Breast epithelium (tissue), 4 donors: ENCODE data around the gene FAIM2. TPM values are rescaled to one million over a fixed set of nuclear protein-coding genes. Genes with fewer than 3 reads are reported as not detected.

ENCODE experiments used
- DNase-seq, 2 donors: peaks; one replicate each; pipeline ENCODE4 v3.0.0-alpha.2; 2019; ENCODE audit warnings: low spot score in 2 of 2
- H3K27ac ChIP-seq, 2 donors: fragments of 200-600 bp; sonication (generic) in 1 of 2; one replicate each; pipeline ENCODE4 v1.5.1; 2016 to 2019; ENCODE audit warnings: mild to moderate bottlenecking in 1 of 2
- H3K27me3 ChIP-seq, 2 donors: fragments of 200-600 bp; sonication (generic) in 1 of 2; one replicate each; pipeline versions ENCODE4 v1.5.1 to v1.6.0; 2017 to 2019; ENCODE audit warnings: control low read depth in 1 of 2, mild to moderate bottlenecking in 1 of 2
- H3K36me3 ChIP-seq: fragments of 200-600 bp; one replicate; pipeline ENCODE4 v1.5.1; 2019
- H3K4me1 ChIP-seq, 2 donors: fragments of 200-600 bp; sonication (generic); one replicate each; pipeline ENCODE4 v1.5.1; 2016 to 2019; ENCODE audit warnings: control low read depth in 1 of 2
- H3K4me3 ChIP-seq, 3 donors: fragments of 200-600 bp; sonication (generic); 1 replicate in 2 of 3; 2 replicates in 1 of 3; pipeline ENCODE4 v1.5.1; 2016 to 2019; ENCODE audit warnings: mild to moderate bottlenecking in 3 of 3, moderate library complexity in 2 of 3
- H3K9me3 ChIP-seq, 2 donors: fragments of 200-600 bp; sonication (generic) in 1 of 2; one replicate each; pipeline ENCODE4 v1.5.1; 2016 to 2019; ENCODE audit warnings: control low read depth in 1 of 2
- POLR2A ChIP-seq: fragments of 450-650 bp; IDR thresholded peaks from one replicate; pipeline ENCODE4 v1.6.1; 2016; ENCODE audit warnings: antibody characterized with exemption, mild to moderate bottlenecking, moderate library complexity
- POLR2AphosphoS5 ChIP-seq, 3 donors: sonication (generic); formaldehyde crosslinking; IDR thresholded peaks; one replicate each; pipeline ENCODE4 v1.6.1; 2017; ENCODE audit warnings: antibody characterized with exemption in 3 of 3
- intact Hi-C: fragments of 100-400 bp; cut with DNase I; formaldehyde crosslinking; loops from one replicate; pipeline ENCODE4 v1.15.1; 2023; ENCODE audit warnings: low total_unique reads
- total RNA-seq, 3 donors: library from RNA; depleted of rRNA; stranded (reverse); fragments of >200 nt; gene quantifications; one replicate each; pipeline ENCODE4 v1.1.0, GENCODE V29; 2016
- TF ChIP-seq, protein P1 (sequence below), 3 donors: fragments of 450-650 bp; IDR thresholded peaks; one replicate each; pipeline ENCODE4 v1.5.1; 2016 to 2017; ENCODE audit warnings: antibody characterized with exemption in 3 of 3, mild to moderate bottlenecking in 3 of 3, moderate library complexity in 3 of 3

FAIM2 gene
- total RNA-seq, 3 donors from 2014 or later, result 0.64 to 1.9 (median 1.3) TPM

DNA sequence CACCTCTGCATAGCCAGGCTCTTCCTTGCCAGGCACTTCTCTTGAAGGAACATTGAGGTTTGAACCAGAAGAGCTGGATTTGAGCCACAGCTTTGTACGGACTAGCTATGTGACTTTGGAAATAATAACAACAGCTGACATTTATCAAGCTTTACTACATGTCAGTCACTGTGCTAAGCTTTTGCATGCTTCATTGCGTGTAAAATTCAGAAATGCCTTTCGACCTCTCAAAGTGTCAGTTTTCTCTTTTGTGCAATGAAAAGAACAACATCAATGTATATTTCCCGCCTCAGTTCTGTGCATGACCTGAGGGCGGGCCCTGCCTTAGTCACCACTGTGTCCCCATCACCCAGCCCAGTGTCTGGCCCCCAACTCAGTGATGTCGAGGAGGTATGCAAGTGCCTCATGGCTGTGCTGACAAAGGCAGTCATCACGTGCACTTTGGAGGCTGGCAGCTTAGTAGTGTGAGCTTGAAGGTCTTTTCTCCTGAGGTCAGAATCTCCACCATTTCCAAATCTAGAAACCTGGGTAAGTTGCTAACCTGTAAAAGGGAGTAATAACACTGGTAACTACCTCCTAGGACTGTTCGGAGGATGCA lies 28.9 kb upstream of the FAIM2 start:
- no peaks in the 10 kb centered on the region for H3K9me3 ChIP-seq
- no peak overlapping the region for H3K27ac ChIP-seq
- H3K4me1 ChIP-seq, result no peaks in the 10 kb centered on the region
- intact Hi-C loops, result no loop called here
- no peak overlapping the region for H3K4me3 ChIP-seq
- H3K27me3 ChIP-seq, result no peaks in the 10 kb centered on the region
- DNase-seq, result peak in 1 of 2 donors; percentile 25
- no peaks in the 10 kb centered on the region for H3K36me3 ChIP-seq
- TF ChIP-seq, protein P1, sequence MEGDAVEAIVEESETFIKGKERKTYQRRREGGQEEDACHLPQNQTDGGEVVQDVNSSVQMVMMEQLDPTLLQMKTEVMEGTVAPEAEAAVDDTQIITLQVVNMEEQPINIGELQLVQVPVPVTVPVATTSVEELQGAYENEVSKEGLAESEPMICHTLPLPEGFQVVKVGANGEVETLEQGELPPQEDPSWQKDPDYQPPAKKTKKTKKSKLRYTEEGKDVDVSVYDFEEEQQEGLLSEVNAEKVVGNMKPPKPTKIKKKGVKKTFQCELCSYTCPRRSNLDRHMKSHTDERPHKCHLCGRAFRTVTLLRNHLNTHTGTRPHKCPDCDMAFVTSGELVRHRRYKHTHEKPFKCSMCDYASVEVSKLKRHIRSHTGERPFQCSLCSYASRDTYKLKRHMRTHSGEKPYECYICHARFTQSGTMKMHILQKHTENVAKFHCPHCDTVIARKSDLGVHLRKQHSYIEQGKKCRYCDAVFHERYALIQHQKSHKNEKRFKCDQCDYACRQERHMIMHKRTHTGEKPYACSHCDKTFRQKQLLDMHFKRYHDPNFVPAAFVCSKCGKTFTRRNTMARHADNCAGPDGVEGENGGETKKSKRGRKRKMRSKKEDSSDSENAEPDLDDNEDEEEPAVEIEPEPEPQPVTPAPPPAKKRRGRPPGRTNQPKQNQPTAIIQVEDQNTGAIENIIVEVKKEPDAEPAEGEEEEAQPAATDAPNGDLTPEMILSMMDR (IDR thresholded peaks at IDR 0.05), result no peak
- no peak for TF ChIP-seq POLR2AphosphoS5 (IDR thresholded peaks at IDR 0.05)
- TF ChIP-seq POLR2A, result no peak

DNA sequence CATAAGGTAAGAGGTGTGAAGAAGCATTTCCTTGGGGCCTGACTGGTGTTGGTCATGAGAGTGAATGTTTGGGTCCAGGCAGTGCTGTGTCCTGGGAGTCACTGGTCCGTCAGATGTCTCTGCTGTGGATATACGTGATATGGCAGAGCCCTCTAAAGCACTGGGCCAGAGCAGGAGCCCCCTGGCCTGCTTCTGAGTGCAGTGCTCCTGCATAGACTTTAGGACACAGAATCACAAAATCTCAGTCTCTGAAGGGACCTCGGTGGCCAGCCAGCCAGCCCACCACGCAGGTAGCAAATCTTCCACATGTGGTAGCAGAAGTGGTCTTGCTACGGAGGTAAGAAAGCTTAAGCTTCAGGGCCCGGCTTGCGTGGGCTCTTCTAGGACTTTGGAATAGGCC lies 28.3 kb upstream of the FAIM2 start:
- Histone ChIP-seq H3K4me3 (no peak overlapping the region), H3K9me3 (no peaks in the 10 kb centered on the region), H3K4me1 (no peaks in the 10 kb centered on the region), H3K27me3 (no peaks in the 10 kb centered on the region), H3K27ac (peak overlapping the region in 1 of 2 donors; percentile 21), H3K36me3 (no peaks in the 10 kb centered on the region)
- intact Hi-C loops, result no loop called here
- TF ChIP-seq, protein P1 (IDR thresholded peaks at IDR 0.05), result no peak
- TF ChIP-seq POLR2AphosphoS5 (IDR thresholded peaks at IDR 0.05), result no peak
- TF ChIP-seq POLR2A, result no peak
- peak in 1 of 2 donors; percentile 15 for DNase-seq

DNA sequence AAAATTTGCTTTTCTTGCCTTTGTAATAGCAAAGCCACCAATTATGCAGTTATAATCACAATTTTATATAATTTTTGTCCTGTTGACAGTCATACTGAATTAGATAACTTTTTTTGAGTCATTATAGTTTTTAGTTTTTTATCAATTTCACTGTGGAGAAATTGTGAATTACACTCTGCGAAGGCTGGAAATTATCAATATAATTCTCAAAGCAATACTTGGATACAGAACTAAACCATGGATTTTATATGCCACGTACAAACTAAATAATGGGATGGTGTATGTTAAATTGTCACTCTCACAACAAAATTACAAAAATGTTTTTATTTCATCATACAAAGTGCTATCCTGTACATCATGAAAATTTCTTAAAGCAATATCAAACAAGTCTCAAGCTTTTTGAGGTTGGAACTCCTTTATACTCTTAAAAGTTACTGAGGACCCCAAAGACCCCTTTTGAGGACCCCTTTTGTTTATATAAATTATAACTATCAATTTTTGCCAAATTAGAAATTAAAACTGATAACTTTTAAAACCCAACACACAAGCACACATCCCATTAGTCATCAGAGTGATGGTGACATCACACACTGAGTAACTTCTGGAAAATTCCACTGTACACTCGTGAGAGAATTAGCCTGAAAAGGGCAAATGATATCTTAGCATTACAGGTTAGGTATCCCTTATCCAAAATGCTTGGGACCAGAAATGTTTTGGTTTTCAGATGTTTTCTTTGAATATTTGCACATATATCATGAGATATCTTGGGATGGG lies 27.0 kb upstream of the FAIM2 start:
- Histone ChIP-seq H3K27ac (peak overlapping the region in 1 of 2 donors; percentile 21), H3K27me3 (no peaks in the 10 kb centered on the region), H3K4me1 (no peaks in the 10 kb centered on the region), H3K36me3 (no peaks in the 10 kb centered on the region), H3K9me3 (no peaks in the 10 kb centered on the region), H3K4me3 (no peak overlapping the region)
- no peak for DNase-seq
- TF ChIP-seq POLR2A (no peak), POLR2AphosphoS5 (IDR thresholded peaks at IDR 0.05) (no peak)
- TF ChIP-seq, protein P1 (IDR thresholded peaks at IDR 0.05), result no peak
- intact Hi-C loops, result loop anchor here (2.0 kb wide), 1 partner anchor 74 kb away; no protein-coding TSS in a partner anchor

DNA sequence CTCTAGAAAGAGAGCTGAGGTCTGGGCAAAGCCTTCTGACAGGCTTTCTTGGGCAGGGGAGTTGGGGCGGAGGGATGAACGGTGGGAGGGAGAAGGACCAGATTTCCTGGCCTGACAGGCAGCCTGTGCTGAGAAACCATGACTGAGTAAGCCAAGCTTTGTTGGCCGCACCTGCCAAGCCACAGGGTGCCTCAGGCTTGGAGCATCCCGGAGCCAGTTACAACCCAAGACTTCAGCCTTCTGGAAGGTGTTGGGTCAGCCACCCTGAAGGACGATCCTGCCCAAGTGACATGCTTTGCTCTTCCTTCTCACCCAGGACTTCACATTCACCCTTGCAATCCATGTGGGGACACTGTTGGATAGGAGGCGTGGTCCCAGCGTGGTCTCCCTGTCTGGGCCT lies 25.9 kb upstream of the FAIM2 start:
- TF ChIP-seq POLR2A (no peak), POLR2AphosphoS5 (IDR thresholded peaks at IDR 0.05) (no peak)
- TF ChIP-seq, protein P1 (IDR thresholded peaks at IDR 0.05), result no peak
- Histone ChIP-seq H3K36me3 (no peaks in the 10 kb centered on the region), H3K4me1 (no peaks in the 10 kb centered on the region), H3K9me3 (no peaks in the 10 kb centered on the region), H3K27ac (no peak overlapping the region), H3K27me3 (no peaks in the 10 kb centered on the region), H3K4me3 (no peak overlapping the region)
- peak in 1 of 2 donors; percentile 51 for DNase-seq
- intact Hi-C loops, result no loop called here

DNA sequence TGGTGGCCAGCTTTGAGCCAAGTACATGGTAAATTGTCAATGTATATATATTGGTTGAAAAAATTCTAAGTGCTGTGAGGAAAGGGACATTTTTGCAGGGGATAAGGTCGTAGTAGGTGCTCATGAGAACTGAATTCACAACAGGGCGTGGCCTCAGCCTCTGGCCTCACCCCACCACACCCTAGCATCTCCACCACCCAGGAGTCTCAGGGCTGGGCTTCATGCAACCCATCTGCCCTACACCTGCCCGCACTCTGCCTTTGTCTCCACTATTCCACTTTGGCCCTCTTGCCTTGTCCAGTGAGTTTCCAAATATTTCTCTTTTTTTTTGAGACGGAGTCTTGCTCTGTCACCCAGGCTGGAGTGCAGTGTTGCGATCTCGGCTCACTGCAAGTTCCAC lies 24.8 kb upstream of the FAIM2 start:
- H3K4me3 ChIP-seq, result no peak overlapping the region
- intact Hi-C loops, result no loop called here

More for the DNA sequence above, 24.8 kb upstream of the FAIM2 start:
- no peak for TF ChIP-seq POLR2AphosphoS5 (IDR thresholded peaks at IDR 0.05)
- no peak for TF ChIP-seq POLR2A
- TF ChIP-seq, protein P1 (IDR thresholded peaks at IDR 0.05), result no peak
- Histone ChIP-seq H3K36me3 (no peaks in the 10 kb centered on the region), H3K27ac (no peak overlapping the region), H3K9me3 (no peaks in the 10 kb centered on the region), H3K4me1 (no peaks in the 10 kb centered on the region), H3K27me3 (no peaks in the 10 kb centered on the region)
- DNase-seq, result peak in 1 of 2 donors; percentile 7
